SK-N-MC (cell line): ENCODE results near the gene ITGAV.

Source experiments
- EZH2 ChIP-seq: fragments of 200-600 bp; sonication (generic); IDR thresholded peaks from one replicate; pipeline ENCODE4 v1.6.1; 2017; ENCODE audit warnings: antibody characterized with exemption
- POLR2AphosphoS5 ChIP-seq: IDR thresholded peaks from 2 replicates; pipeline ENCODE4 v1.6.1; 2012; ENCODE audit warnings: mild to moderate bottlenecking, low read depth, low read length, borderline replicate concordance

DNA sequence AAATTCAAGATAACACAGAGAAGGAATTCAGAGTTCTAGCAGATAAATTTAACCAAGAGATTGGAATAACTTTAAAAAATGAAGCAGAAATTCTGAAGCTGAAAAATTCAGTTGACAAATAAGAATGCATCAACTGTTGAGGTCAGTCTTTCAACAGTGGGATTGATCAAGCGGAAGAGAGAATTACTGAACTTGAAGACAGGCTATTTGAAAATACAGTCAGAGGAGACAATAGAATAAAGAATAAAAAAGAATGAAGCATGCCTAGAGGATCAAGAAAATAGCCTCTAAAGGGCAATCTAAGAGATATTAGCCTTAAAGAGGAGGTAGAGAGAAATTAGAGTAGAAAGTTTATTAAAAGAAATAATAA is 27.7 kb upstream of the ITGAV start:
- no peak for TF ChIP-seq POLR2AphosphoS5
- TF ChIP-seq EZH2, result no peak
